Measurements from ENCODE around the gene HOXA7. TPM values are rescaled to one million over a fixed set of nuclear protein-coding genes. Genes with fewer than 3 reads are reported as not detected.

Gene HOXA7
- not detected for total RNA-seq

DNA sequence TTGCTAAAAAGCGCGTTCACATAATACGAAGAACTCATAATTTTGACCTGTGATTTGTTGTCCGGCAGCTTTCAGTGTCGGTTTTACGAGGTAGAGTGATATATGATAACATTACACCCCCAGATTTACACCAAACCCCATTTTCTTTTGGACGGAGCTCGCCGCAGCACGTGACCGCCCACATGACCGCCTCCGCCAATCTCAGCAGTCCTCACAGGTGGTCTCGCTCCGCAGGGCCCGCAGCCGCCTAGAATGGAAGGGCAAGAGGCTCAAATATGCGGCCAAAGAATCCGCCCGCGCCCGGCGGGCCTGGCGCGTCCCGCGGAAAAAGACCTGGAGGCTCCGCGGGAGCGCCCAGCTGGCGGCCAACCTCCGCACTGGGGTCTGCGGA, at the start of gene HOXA7:
Gene HOXA7 (minus strand): TSS at position 168 of the 391 bp plus-strand sequence. CDS start 130 bp downstream, at position 38.
- Mint-ChIP-seq H3K9me3 (no peaks in the 10 kb centered on the region), H3K36me3 (ENCODE audit: insufficient read depth in 2 of 2) (peaks cover 1 to 2% of the 10 kb centered on the region in 2 donors), H3K27me3 (ENCODE audit: low read depth) (peaks cover 88% of the 10 kb centered on the region), H3K4me1 (ENCODE audit: low read depth) (peaks cover 59% of the 10 kb centered on the region), H3K27ac (peak within 1 kb of the TSS; percentile 32), H3K4me3 (peak within 1 kb of the TSS; percentile 76 to 86)
- no peak for DNase-seq
- no peak for ATAC-seq (replicated peaks in 1 of 2)

DNA sequence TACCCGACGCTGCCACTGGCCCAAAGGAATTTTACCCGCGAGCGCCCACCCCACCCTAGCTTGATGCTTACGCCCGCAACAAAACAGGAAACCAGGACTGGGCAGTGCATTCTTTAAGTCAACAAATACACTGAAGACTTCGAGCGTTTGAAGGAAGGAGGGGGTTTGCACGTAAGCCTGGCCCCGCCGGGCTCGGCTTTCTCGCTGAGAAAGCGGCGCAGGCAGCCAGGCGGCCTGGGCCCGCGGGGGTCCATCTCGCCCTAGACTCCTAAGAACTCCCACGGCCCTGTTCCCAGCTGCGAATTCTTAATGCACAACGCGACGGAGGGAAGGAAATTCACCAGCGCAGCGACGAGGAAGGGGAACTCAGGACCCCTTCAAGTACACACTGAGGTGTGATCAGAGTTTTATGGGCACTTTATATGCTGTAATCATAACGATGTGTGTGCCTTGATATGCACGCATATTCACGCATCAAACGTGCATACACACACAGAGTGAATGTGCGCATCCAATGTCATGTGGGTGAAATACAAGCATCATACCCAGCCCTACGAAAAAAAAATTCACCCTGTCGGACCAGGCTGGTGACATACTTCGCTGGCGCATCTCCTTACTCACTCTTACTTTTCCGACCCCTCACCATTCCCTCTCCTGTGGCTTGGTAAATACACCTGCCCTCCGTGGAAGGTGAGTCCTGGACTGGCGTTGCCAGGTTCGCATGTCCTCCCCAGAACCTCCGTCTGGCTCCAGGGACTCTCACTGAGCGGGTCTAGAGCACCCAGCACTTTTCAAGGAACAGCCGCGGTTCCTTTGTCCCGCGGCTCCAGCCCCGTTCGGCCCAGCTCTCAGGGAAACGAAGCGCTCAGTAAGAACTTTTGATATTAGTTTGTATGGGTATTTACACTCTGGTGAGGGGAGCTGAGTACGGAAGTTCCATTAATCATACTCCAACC, 49.1 kb upstream of the HOXA7 start:
- H3K27ac Mint-ChIP-seq: no peak overlapping the region
- DNase-seq (no peak), ATAC-seq (replicated peaks in 1 of 2) (no peak)
- H3K9me3 Mint-ChIP-seq: no peaks in the 10 kb centered on the region
- H3K4me1 Mint-ChIP-seq (ENCODE audit: low read depth): peaks cover 40% of the 10 kb centered on the region
- peaks cover 98% of the 10 kb centered on the region for H3K27me3 Mint-ChIP-seq (ENCODE audit: low read depth)
- no peaks in the 10 kb centered on the region for H3K36me3 Mint-ChIP-seq (ENCODE audit: insufficient read depth in 2 of 2)
- H3K4me3 Mint-ChIP-seq: peak overlapping the region; percentile 53 to 59

DNA sequence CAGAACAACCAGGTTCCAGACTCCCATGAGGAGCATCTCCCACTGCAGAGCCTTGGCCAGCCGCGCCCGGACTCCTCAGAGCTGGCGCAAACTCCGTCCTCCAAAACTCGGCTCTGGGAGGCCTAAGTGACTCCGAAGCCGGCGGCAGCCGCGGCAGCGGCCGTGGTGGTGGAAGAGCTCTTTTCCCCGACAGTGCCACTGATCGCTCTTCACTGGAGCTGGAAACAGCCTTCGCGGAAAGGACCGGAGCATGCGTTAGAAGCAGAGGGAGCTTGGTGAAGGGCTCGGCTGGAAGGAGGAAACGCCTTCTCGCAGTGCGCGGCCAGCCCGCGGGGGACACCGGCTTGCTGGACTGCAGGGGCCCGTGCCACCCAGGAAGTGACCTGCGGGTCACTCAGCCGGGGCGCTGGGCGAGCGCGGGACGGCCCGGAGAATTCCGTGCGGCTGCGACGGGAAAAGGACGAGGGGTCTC, 48.4 kb upstream of the HOXA7 start:
- Mint-ChIP-seq H3K9me3 (no peaks in the 10 kb centered on the region), H3K27me3 (ENCODE audit: low read depth) (peaks cover 94% of the 10 kb centered on the region), H3K4me3 (peak overlapping the region; percentile 53 to 59), H3K4me1 (ENCODE audit: low read depth) (peaks cover 37% of the 10 kb centered on the region), H3K36me3 (ENCODE audit: insufficient read depth in 2 of 2) (no peaks in the 10 kb centered on the region), H3K27ac (no peak overlapping the region)
- no peak for DNase-seq
- no peak for ATAC-seq (replicated peaks in 1 of 2)

DNA sequence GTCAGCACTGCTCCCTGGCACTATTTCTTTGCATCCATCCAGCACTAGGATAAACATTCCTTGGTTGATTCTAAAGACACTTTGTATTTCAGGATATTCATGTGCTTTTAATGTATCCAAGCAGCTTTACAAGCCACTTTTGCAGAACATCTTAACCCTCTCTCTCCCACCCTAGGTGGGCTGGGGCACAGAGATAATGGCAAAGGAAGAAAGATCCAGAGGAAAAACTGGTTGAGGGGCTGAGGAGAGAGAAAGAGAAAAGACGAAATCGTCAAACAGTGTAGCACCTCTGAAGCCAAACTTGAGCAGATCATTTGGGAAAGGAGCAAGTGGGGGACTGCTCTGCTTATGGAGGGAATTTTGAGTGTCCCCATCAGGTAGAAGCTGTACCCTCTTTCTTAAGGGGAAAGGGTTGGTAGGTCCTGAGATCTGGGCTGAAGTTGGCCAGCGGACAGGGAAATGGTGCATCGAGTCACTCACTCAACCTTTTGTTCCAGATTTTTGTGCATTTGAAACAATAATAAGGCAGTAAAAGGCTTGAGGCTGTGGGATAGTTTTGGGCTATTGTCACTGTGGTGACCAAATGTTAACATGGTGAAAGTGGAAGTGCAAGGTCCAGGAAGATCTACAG, 47.6 kb upstream of the HOXA7 start:
- no peak overlapping the region for H3K27ac Mint-ChIP-seq
- no peak for ATAC-seq (replicated peaks in 1 of 2)
- H3K4me1 Mint-ChIP-seq (ENCODE audit: low read depth): peaks cover 37% of the 10 kb centered on the region
- H3K27me3 Mint-ChIP-seq (ENCODE audit: low read depth): peaks cover 86% of the 10 kb centered on the region
- DNase-seq: no peak
- H3K36me3 Mint-ChIP-seq (ENCODE audit: insufficient read depth in 2 of 2): no peaks in the 10 kb centered on the region
- H3K4me3 Mint-ChIP-seq: no peak overlapping the region
- no peaks in the 10 kb centered on the region for H3K9me3 Mint-ChIP-seq

DNA sequence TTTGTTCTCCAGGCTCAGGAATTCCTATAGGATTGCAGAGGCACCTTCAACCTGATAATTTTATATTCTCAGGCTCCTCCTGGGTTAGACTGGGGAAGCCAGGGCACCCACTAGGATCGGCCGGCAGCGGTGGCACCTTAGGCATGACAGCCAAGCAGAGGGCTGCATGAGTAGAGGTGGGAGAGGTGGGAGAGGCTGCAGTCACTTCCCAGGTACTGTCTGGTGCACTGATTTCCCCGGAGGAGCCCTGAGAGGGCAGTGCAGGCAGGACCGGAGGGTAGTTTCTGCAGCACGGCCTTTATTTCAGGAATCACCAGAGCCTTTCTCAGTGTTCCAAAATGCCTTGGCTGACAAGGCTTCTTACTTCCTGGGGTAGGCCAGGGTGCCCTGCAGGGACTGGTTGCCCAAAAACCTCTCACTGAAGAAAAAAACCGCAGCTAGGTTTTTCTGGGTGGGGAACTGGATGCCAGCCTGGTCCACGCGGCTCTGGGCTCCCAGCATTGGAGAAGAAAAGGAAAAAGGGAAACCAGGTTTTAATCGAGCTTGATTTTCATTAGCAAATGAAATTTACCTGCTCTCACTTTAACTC, 47.0 kb upstream of the HOXA7 start:
- Mint-ChIP-seq H3K36me3 (ENCODE audit: insufficient read depth in 2 of 2) (no peaks in the 10 kb centered on the region), H3K27me3 (ENCODE audit: low read depth) (peaks cover 86% of the 10 kb centered on the region), H3K4me1 (ENCODE audit: low read depth) (peaks cover 42% of the 10 kb centered on the region), H3K9me3 (no peaks in the 10 kb centered on the region), H3K4me3 (no peak overlapping the region), H3K27ac (no peak overlapping the region)
- DNase-seq (no peak), ATAC-seq (replicated peaks in 1 of 2) (no peak)

DNA sequence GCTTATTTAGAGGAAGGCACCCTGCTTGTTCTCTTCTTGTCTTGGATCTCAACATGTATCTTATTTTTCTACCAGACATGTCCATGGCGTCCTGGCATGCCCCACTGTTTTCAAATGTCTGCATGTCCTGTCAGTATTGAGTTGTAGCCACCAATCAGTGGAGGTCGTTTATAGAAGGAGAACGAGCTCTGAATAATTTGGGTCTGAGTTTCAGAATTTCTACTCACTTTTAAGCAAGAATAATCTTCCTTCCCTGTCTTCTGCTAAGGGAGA, 46.3 kb upstream of the HOXA7 start:
- Mint-ChIP-seq H3K27ac (no peak overlapping the region), H3K27me3 (ENCODE audit: low read depth) (peaks cover 87% of the 10 kb centered on the region), H3K4me3 (no peak overlapping the region), H3K36me3 (ENCODE audit: insufficient read depth in 2 of 2) (no peaks in the 10 kb centered on the region), H3K9me3 (no peaks in the 10 kb centered on the region), H3K4me1 (ENCODE audit: low read depth) (peaks cover 47% of the 10 kb centered on the region)
- DNase-seq (no peak), ATAC-seq (replicated peaks in 1 of 2) (no peak)

DNA sequence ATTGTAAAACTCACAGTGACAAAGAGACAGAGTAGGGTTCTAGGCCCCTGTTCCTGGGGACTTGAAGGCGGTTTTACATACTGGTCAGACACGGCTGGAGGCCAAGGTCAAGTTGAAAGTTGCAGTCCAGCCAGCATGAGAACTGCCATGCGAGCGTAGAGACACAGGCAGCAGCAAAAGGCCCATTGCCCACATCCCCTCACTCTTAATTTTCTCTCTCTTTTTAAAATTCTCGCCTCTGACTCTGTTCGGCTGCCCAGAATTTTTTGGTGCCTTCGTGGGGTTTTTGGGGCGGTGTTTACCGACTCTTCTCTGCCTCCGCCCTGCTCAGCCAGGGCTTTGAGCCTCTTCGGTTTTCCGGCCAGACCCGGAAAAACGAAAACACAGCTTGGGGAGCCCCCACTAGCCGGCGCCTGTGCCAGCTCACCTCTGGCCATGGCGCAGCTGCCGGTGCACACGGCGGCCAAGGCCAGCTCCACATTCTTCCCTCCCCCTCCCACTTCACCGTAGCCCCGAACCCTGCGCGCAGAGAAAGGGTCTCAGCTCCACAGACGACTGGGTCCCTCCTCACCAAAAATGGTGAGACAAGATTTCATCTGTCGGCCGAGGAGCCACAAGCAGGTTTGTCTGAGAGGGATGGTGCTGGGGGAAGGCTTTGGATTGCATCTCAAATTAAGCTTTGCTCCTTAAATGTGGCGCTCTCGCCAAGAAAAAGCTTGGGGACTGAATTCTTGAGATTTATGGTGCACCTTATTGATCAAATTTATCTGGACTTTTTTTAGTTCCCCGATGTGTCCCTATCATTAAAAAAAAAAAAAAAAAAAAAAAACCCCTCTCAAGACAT, 45.8 kb upstream of the HOXA7 start:
- DNase-seq (no peak), ATAC-seq (replicated peaks in 1 of 2) (no peak)
- Mint-ChIP-seq H3K4me3 (peak overlapping the region; percentile 65 to 71), H3K36me3 (ENCODE audit: insufficient read depth in 2 of 2) (no peaks in the 10 kb centered on the region), H3K27ac (no peak overlapping the region), H3K27me3 (ENCODE audit: low read depth) (peaks cover 87% of the 10 kb centered on the region), H3K4me1 (ENCODE audit: low read depth) (peaks cover 47% of the 10 kb centered on the region), H3K9me3 (no peaks in the 10 kb centered on the region)

DNA sequence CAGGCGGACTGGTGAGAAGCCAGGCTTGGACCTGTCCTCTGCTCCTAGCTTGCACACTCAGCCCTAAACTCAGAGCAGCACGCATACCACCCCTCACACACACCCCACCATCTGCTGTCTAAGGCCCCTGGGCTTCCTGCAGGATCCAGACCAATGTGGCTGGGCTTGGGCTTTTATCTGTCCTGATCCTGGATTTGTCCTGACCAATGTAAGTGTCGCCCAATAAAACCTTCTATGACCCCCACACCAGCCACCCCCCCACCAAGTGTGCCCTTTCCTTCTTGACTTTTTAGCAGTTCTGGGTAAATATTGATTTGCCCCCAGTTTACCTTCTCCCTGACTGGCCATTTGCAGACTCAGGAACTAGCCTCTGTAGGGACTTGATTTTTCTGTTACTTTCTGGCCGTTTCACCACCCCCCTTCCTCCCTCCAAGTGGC, 45.1 kb upstream of the HOXA7 start:
- H3K4me3 Mint-ChIP-seq: peak overlapping the region; percentile 71 to 75
- peaks cover 45% of the 10 kb centered on the region for H3K4me1 Mint-ChIP-seq (ENCODE audit: low read depth)
- no peaks in the 10 kb centered on the region for H3K9me3 Mint-ChIP-seq
- no peak for DNase-seq
- H3K27ac Mint-ChIP-seq: no peak overlapping the region
- H3K36me3 Mint-ChIP-seq (ENCODE audit: insufficient read depth in 2 of 2): no peaks in the 10 kb centered on the region
- no peak for ATAC-seq (replicated peaks in 1 of 2)
- H3K27me3 Mint-ChIP-seq (ENCODE audit: low read depth): peaks cover 87% of the 10 kb centered on the region

DNA sequence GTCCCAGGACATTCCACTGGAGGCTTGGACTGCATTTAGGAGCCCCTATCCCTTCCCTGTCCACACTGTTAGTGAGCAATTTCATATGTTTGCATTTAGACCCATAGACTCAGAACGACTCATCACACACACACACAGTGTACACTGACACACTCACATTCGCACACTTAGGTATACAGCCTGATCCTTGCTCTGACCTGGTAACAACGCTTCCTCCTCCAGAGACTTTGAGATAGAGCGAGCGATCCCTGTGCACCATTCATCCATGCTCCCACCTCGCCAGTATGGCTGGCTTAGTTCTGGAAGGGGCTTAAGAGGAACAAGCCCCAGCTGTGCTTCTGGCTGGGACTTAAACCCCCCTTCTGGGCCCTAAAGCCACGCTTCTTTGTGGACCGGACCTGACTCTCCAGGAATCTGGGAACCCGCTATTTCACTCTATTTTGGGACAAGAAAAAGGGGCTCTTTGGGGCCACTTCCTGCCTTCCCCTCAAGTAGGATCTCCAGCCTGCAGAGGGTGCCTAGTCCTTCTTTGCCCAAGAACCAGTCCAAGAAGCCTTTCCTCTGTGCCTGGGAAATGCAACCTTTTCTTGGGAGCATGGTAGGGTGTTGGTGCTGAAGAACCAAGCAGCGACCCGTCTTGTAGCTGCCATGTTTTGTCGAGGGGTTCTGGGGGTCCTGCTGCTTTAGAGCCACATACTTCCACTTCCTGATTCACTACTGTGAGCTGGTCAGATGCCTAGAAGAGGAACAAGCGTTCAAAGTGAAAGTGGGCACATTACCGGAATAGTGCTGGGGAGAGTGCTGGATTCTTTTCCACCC, 44.5 kb upstream of the HOXA7 start:
- Mint-ChIP-seq H3K4me3 (peak overlapping the region; percentile 41 to 75), H3K36me3 (ENCODE audit: insufficient read depth in 2 of 2) (no peaks in the 10 kb centered on the region), H3K9me3 (no peaks in the 10 kb centered on the region), H3K27me3 (ENCODE audit: low read depth) (peaks cover 87% of the 10 kb centered on the region), H3K4me1 (ENCODE audit: low read depth) (peaks cover 39% of the 10 kb centered on the region), H3K27ac (no peak overlapping the region)
- ATAC-seq (replicated peaks in 1 of 2) (peak; percentile 32 to 44), DNase-seq (no peak)

DNA sequence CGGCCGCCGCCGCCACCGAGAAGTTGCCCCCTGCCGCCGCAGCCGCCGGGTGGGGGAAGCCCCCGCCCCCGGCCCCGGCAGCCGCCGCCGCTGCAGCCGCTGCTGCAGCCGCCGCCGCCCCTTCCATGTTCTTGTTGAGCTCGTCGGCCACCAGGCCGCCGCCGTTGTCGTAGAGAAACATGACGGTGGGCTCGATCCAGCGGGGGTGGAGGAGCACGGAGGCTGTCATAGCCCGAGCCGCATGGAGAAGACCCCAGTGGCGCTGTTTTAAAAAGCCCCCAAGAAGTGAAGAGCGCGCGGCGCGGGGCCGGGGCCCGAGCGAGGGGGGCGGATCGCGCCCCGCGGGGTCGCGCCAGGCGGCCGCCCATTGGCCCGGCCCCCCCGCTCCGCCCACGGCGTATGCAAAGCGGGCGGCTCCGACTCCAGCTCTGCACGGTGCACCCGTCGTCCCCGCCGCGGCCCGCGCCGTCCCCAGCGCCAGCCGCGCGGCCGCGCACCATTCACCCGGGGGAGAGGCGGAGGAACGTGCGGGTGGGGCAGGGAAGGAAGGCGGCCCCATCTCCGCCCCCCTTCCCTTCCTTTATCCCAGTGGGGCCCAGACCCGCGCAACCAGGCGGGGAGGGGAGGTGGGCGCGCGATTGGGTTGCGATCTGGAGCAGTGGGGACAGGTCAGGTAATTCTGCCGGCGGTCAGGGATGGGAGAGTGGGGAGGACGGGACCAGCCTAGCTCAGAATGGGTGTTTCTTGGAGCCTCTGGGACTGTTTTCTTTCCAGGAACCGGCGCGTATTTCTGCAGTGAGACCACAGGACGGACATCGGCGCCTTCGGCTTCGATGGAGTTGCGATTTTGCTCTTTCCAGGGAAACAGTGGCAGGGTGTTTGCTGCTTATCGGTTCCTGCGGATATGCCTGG, 43.6 kb upstream of the HOXA7 start, which contains the start of gene HOXA13:
Gene HOXA13 (minus strand): TSS at position 243 of the 912 bp plus-strand sequence. CDS start 14 bp downstream, at position 229.
- Mint-ChIP-seq H3K9me3 (no peaks in the 10 kb centered on the region), H3K4me3 (peak within 1 kb of the TSS; percentile 75 to 87), H3K36me3 (ENCODE audit: insufficient read depth in 2 of 2) (no peaks in the 10 kb centered on the region), H3K4me1 (ENCODE audit: low read depth) (peaks cover 31% of the 10 kb centered on the region), H3K27me3 (ENCODE audit: low read depth) (peaks cover 86% of the 10 kb centered on the region), H3K27ac (no peak within 1 kb of the TSS)
- DNase-seq (no peak), ATAC-seq (replicated peaks in 1 of 2) (peak; percentile 63 to 77)
